HG03135 (cell line): ENCODE results near the gene GNG12.

Experiments used
- ATAC-seq: cut with Tn5 transposase; IDR thresholded peaks from one replicate; pipeline ENCODE4 v1.9.1; 2021; ENCODE audit warnings: mild to moderate bottlenecking, moderate library complexity; ENCODE audit not compliant: unreplicated experiment

The GNG12 gene

GRCh38 chr1:67816095-67816475, 17.2 kb downstream of the GNG12 start:
- no peak for ATAC-seq

GRCh38 chr1:67815303-67816094, 17.8 kb downstream of the GNG12 start:
- ATAC-seq, result no peak

GRCh38 chr1:67814121-67814772, 19.0 kb downstream of the GNG12 start:
- ATAC-seq, result no peak

- no peak for ATAC-seq
Observed at GRCh38 chr1:67812226-67812625, 21.0 kb downstream of the GNG12 start.

- no peak for ATAC-seq
Observed at GRCh38 chr1:67811781-67812180, 21.5 kb downstream of the GNG12 start.

- ATAC-seq, result no peak
Observed at GRCh38 chr1:67809887-67810286, 23.4 kb downstream of the GNG12 start.

GRCh38 chr1:67807282-67807681, 26.0 kb downstream of the GNG12 start:
- ATAC-seq, result no peak

- ATAC-seq, result no peak
Observed at GRCh38 chr1:67804710-67805109, 28.6 kb downstream of the GNG12 start.

- no peak for ATAC-seq
Observed at GRCh38 chr1:67803380-67804279, 29.6 kb downstream of the GNG12 start.

- ATAC-seq, result no peak
Observed at GRCh38 chr1:67802565-67802964, 30.7 kb downstream of the GNG12 start.

- ATAC-seq, result no peak
Observed at GRCh38 chr1:67801903-67802302, 31.4 kb downstream of the GNG12 start.

GRCh38 chr1:67795179-67795912, 37.9 kb downstream of the GNG12 start:
- no peak for ATAC-seq

GRCh38 chr1:67793562-67793961, 39.7 kb downstream of the GNG12 start:
- ATAC-seq, result no peak

- ATAC-seq, result no peak
Observed at GRCh38 chr1:67792741-67793458, 40.4 kb downstream of the GNG12 start.

GRCh38 chr1:67792103-67792502, 41.2 kb downstream of the GNG12 start:
- ATAC-seq, result no peak

- ATAC-seq, result no peak
Observed at GRCh38 chr1:67791686-67792085, 41.6 kb downstream of the GNG12 start.

GRCh38 chr1:67791261-67791660, 42.0 kb downstream of the GNG12 start:
- ATAC-seq, result no peak

- no peak for ATAC-seq
Observed at GRCh38 chr1:67790201-67790692, 43.0 kb downstream of the GNG12 start.

GRCh38 chr1:67789551-67789950, 43.7 kb downstream of the GNG12 start:
- no peak for ATAC-seq

- no peak for ATAC-seq
Observed at GRCh38 chr1:67788904-67789303, 44.4 kb downstream of the GNG12 start.
